ENCODE data around the gene RNF207.
"Not testable (repeated sequence)": the region's sequence is repeated elsewhere in the genome, so short reads cannot be mapped to it uniquely, and the experiment has no call there.

Gene RNF207

GRCh38 chr1:6212193-6212959, 6.5 kb downstream of the RNF207 start:
- Histone ChIP-seq H3K36me3 (ENCODE audit: control insufficient read depth in 2 of 2, insufficient read depth in 2 of 2, low read length in 2 of 2) (no peaks in the 10 kb centered on the region), H3K9ac (ENCODE audit: low read depth in 1 of 2, low read length in 2 of 2) (no peak overlapping the region), H3K27me3 (ENCODE audit: control insufficient read depth in 2 of 2, insufficient read depth in 2 of 2, low read length in 2 of 2) (no peaks in the 10 kb centered on the region), H3K4me3 (ENCODE audit: low read length in 2 of 2) (no peak overlapping the region), H3K9me3 (ENCODE audit: control insufficient read depth in 2 of 2, low read length in 2 of 2) (no peaks in the 10 kb centered on the region), H3K27ac (ENCODE audit: low read depth in 2 of 2, low read length in 2 of 2) (no peak overlapping the region), H3K4me1 (ENCODE audit: control insufficient read depth in 2 of 2, insufficient read depth in 2 of 2, low read length in 2 of 2) (peaks cover 0 to 11% of the 10 kb centered on the region in 2 donors)

- Histone ChIP-seq H3K27ac (ENCODE audit: low read depth in 2 of 2, low read length in 2 of 2) (no peak overlapping the region), H3K9ac (ENCODE audit: low read depth in 1 of 2, low read length in 2 of 2) (no peak overlapping the region), H3K9me3 (ENCODE audit: control insufficient read depth in 2 of 2, low read length in 2 of 2) (no peaks in the 10 kb centered on the region), H3K4me1 (ENCODE audit: control insufficient read depth in 2 of 2, insufficient read depth in 2 of 2, low read length in 2 of 2) (no peaks in the 10 kb centered on the region), H3K4me3 (ENCODE audit: low read length in 2 of 2) (no peak overlapping the region), H3K36me3 (ENCODE audit: control insufficient read depth in 2 of 2, insufficient read depth in 2 of 2, low read length in 2 of 2) (peaks cover 2 to 13% of the 10 kb centered on the region in 2 donors), H3K27me3 (ENCODE audit: control insufficient read depth in 2 of 2, insufficient read depth in 2 of 2, low read length in 2 of 2) (no peaks in the 10 kb centered on the region)
Measured at GRCh38 chr1:6218375-6219164, 12.7 kb downstream of the RNF207 start.

GRCh38 chr1:6219641-6220040, 13.7 kb downstream of the RNF207 start:
- not testable (repeated sequence) for H3K27me3 ChIP-seq (ENCODE audit: control insufficient read depth in 2 of 2, insufficient read depth in 2 of 2, low read length in 2 of 2); H3K9me3 ChIP-seq (ENCODE audit: control insufficient read depth in 2 of 2, low read length in 2 of 2); H3K4me3 ChIP-seq (ENCODE audit: low read length in 2 of 2); H3K4me1 ChIP-seq (ENCODE audit: control insufficient read depth in 2 of 2, insufficient read depth in 2 of 2, low read length in 2 of 2); H3K9ac ChIP-seq (ENCODE audit: low read depth in 1 of 2, low read length in 2 of 2); H3K27ac ChIP-seq (ENCODE audit: low read depth in 2 of 2, low read length in 2 of 2)
- H3K36me3 ChIP-seq (ENCODE audit: control insufficient read depth in 2 of 2, insufficient read depth in 2 of 2, low read length in 2 of 2): peaks cover 11 to 24% of the 10 kb centered on the region in 2 donors

GRCh38 chr1:6220236-6220635, 14.3 kb downstream of the RNF207 start:
- no peak overlapping the region for H3K4me3 ChIP-seq (ENCODE audit: low read length in 2 of 2)
- H3K36me3 ChIP-seq (ENCODE audit: control insufficient read depth in 2 of 2, insufficient read depth in 2 of 2, low read length in 2 of 2): peaks cover 17 to 30% of the 10 kb centered on the region in 2 donors
- no peak overlapping the region for H3K27ac ChIP-seq (ENCODE audit: low read depth in 2 of 2, low read length in 2 of 2)
- no peaks in the 10 kb centered on the region for H3K4me1 ChIP-seq (ENCODE audit: control insufficient read depth in 2 of 2, insufficient read depth in 2 of 2, low read length in 2 of 2)
- no peaks in the 10 kb centered on the region for H3K9me3 ChIP-seq (ENCODE audit: control insufficient read depth in 2 of 2, low read length in 2 of 2)
- H3K9ac ChIP-seq (ENCODE audit: low read depth in 1 of 2, low read length in 2 of 2): no peak overlapping the region
- no peaks in the 10 kb centered on the region for H3K27me3 ChIP-seq (ENCODE audit: control insufficient read depth in 2 of 2, insufficient read depth in 2 of 2, low read length in 2 of 2)

- no peak overlapping the region for H3K9ac ChIP-seq (ENCODE audit: low read depth in 1 of 2, low read length in 2 of 2)
- peaks cover 27 to 38% of the 10 kb centered on the region in 2 donors for H3K36me3 ChIP-seq (ENCODE audit: control insufficient read depth in 2 of 2, insufficient read depth in 2 of 2, low read length in 2 of 2)
- no peak overlapping the region for H3K27ac ChIP-seq (ENCODE audit: low read depth in 2 of 2, low read length in 2 of 2)
- H3K4me3 ChIP-seq (ENCODE audit: low read length in 2 of 2): no peak overlapping the region
- H3K4me1 ChIP-seq (ENCODE audit: control insufficient read depth in 2 of 2, insufficient read depth in 2 of 2, low read length in 2 of 2): no peaks in the 10 kb centered on the region
- H3K9me3 ChIP-seq (ENCODE audit: control insufficient read depth in 2 of 2, low read length in 2 of 2): no peaks in the 10 kb centered on the region
- H3K27me3 ChIP-seq (ENCODE audit: control insufficient read depth in 2 of 2, insufficient read depth in 2 of 2, low read length in 2 of 2): no peaks in the 10 kb centered on the region
Measured at GRCh38 chr1:6221210-6221784, 15.4 kb downstream of the RNF207 start.

GRCh38 chr1:6222636-6223035, 16.7 kb downstream of the RNF207 start:
- peaks cover 35 to 46% of the 10 kb centered on the region in 2 donors for H3K36me3 ChIP-seq (ENCODE audit: control insufficient read depth in 2 of 2, insufficient read depth in 2 of 2, low read length in 2 of 2)
- no peaks in the 10 kb centered on the region for H3K4me1 ChIP-seq (ENCODE audit: control insufficient read depth in 2 of 2, insufficient read depth in 2 of 2, low read length in 2 of 2)
- no peak overlapping the region for H3K9ac ChIP-seq (ENCODE audit: low read depth in 1 of 2, low read length in 2 of 2)
- H3K27me3 ChIP-seq (ENCODE audit: control insufficient read depth in 2 of 2, insufficient read depth in 2 of 2, low read length in 2 of 2): no peaks in the 10 kb centered on the region
- no peak overlapping the region for H3K27ac ChIP-seq (ENCODE audit: low read depth in 2 of 2, low read length in 2 of 2)
- H3K9me3 ChIP-seq (ENCODE audit: control insufficient read depth in 2 of 2, low read length in 2 of 2): no peaks in the 10 kb centered on the region
- no peak overlapping the region for H3K4me3 ChIP-seq (ENCODE audit: low read length in 2 of 2)

- Histone ChIP-seq H3K36me3 (ENCODE audit: control insufficient read depth in 2 of 2, insufficient read depth in 2 of 2, low read length in 2 of 2) (peaks cover 38 to 49% of the 10 kb centered on the region in 2 donors), H3K4me3 (ENCODE audit: low read length in 2 of 2) (no peak overlapping the region), H3K27ac (ENCODE audit: low read depth in 2 of 2, low read length in 2 of 2) (no peak overlapping the region), H3K27me3 (ENCODE audit: control insufficient read depth in 2 of 2, insufficient read depth in 2 of 2, low read length in 2 of 2) (no peaks in the 10 kb centered on the region), H3K9me3 (ENCODE audit: control insufficient read depth in 2 of 2, low read length in 2 of 2) (no peaks in the 10 kb centered on the region), H3K4me1 (ENCODE audit: control insufficient read depth in 2 of 2, insufficient read depth in 2 of 2, low read length in 2 of 2) (no peaks in the 10 kb centered on the region), H3K9ac (ENCODE audit: low read depth in 1 of 2, low read length in 2 of 2) (no peak overlapping the region)
Measured at GRCh38 chr1:6223617-6224016, 17.7 kb downstream of the RNF207 start.

- Histone ChIP-seq H3K27ac (ENCODE audit: low read depth in 2 of 2, low read length in 2 of 2) (no peak overlapping the region), H3K9ac (ENCODE audit: low read depth in 1 of 2, low read length in 2 of 2) (no peak overlapping the region)
Measured at GRCh38 chr1:6224718-6225117, 18.8 kb downstream of the RNF207 start.

GRCh38 chr1:6225651-6226050, 19.7 kb downstream of the RNF207 start:
- Histone ChIP-seq H3K36me3 (ENCODE audit: control insufficient read depth in 2 of 2, insufficient read depth in 2 of 2, low read length in 2 of 2) (peaks cover 38 to 51% of the 10 kb centered on the region in 2 donors), H3K9ac (ENCODE audit: low read depth in 1 of 2, low read length in 2 of 2) (no peak overlapping the region), H3K4me1 (ENCODE audit: control insufficient read depth in 2 of 2, insufficient read depth in 2 of 2, low read length in 2 of 2) (no peaks in the 10 kb centered on the region), H3K9me3 (ENCODE audit: control insufficient read depth in 2 of 2, low read length in 2 of 2) (no peaks in the 10 kb centered on the region), H3K4me3 (ENCODE audit: low read length in 2 of 2) (no peak overlapping the region), H3K27me3 (ENCODE audit: control insufficient read depth in 2 of 2, insufficient read depth in 2 of 2, low read length in 2 of 2) (no peaks in the 10 kb centered on the region), H3K27ac (ENCODE audit: low read depth in 2 of 2, low read length in 2 of 2) (no peak overlapping the region)

More at GRCh38 chr1:6224718-6225117, 18.8 kb downstream of the RNF207 start:
- Histone ChIP-seq H3K9me3 (ENCODE audit: control insufficient read depth in 2 of 2, low read length in 2 of 2) (no peaks in the 10 kb centered on the region), H3K27me3 (ENCODE audit: control insufficient read depth in 2 of 2, insufficient read depth in 2 of 2, low read length in 2 of 2) (no peaks in the 10 kb centered on the region), H3K4me1 (ENCODE audit: control insufficient read depth in 2 of 2, insufficient read depth in 2 of 2, low read length in 2 of 2) (no peaks in the 10 kb centered on the region), H3K36me3 (ENCODE audit: control insufficient read depth in 2 of 2, insufficient read depth in 2 of 2, low read length in 2 of 2) (peaks cover 38 to 52% of the 10 kb centered on the region in 2 donors), H3K4me3 (ENCODE audit: low read length in 2 of 2) (no peak overlapping the region)

GRCh38 chr1:6233376-6233775, 27.5 kb downstream of the RNF207 start:
- peaks cover 15 to 17% of the 10 kb centered on the region in 2 donors for H3K36me3 ChIP-seq (ENCODE audit: control insufficient read depth in 2 of 2, insufficient read depth in 2 of 2, low read length in 2 of 2)
- H3K9ac ChIP-seq (ENCODE audit: low read depth in 1 of 2, low read length in 2 of 2): no peak overlapping the region
- no peak overlapping the region for H3K4me3 ChIP-seq (ENCODE audit: low read length in 2 of 2)
- H3K27ac ChIP-seq (ENCODE audit: low read depth in 2 of 2, low read length in 2 of 2): no peak overlapping the region
- no peaks in the 10 kb centered on the region for H3K9me3 ChIP-seq (ENCODE audit: control insufficient read depth in 2 of 2, low read length in 2 of 2)
- H3K4me1 ChIP-seq (ENCODE audit: control insufficient read depth in 2 of 2, insufficient read depth in 2 of 2, low read length in 2 of 2): peaks cover 9 to 10% of the 10 kb centered on the region in 2 donors
- H3K27me3 ChIP-seq (ENCODE audit: control insufficient read depth in 2 of 2, insufficient read depth in 2 of 2, low read length in 2 of 2): no peaks in the 10 kb centered on the region
